Prostate gland (tissue), 2 donors: ENCODE measurements around the gene RMND5B. TPM values are rescaled to one million over a fixed set of nuclear protein-coding genes. Genes with fewer than 3 reads are reported as not detected.

Experiments
- DNase-seq: peaks from one replicate; pipeline ENCODE4 v3.0.0-alpha.2; 2019; ENCODE audit warnings: low spot score
- H3K27ac ChIP-seq, 2 donors: fragments of 200-600 bp; sonication (generic); 2 replicates each; pipeline ENCODE4 v1.5.1; 2017 to 2019
- H3K27me3 ChIP-seq: fragments of 200-600 bp; sonication (generic); replicated peaks from 2 replicates; pipeline ENCODE4 v1.5.1; 2019; ENCODE audit not compliant: insufficient read depth
- H3K36me3 ChIP-seq, 2 donors: fragments of 200-600 bp; sonication (generic); 1 replicate in 1 of 2; 2 replicates in 1 of 2; pipeline versions ENCODE4 v1.5.1 to v1.8.1; 2017 to 2019
- H3K4me1 ChIP-seq: fragments of 200-600 bp; sonication (generic); replicated peaks from 2 replicates; pipeline ENCODE4 v1.5.1; 2019
- H3K4me3 ChIP-seq, 2 donors: fragments of 200-600 bp; sonication (generic); 2 replicates each; pipeline ENCODE4 v1.5.1; 2017 to 2019
- H3K9me3 ChIP-seq: fragments of 200-600 bp; sonication (generic); 2 replicates; pipeline ENCODE4 v1.5.1; 2017
- CTCF ChIP-seq, 4 experiments: fragments of 200-600 bp in 2 of 4; fragments of 450-650 bp in 2 of 4; sonication (generic) in 2 of 4; IDR thresholded peaks; 1 replicate in 3 of 4; 2 replicates in 1 of 4; pipeline ENCODE4 v1.5.1; 2016 to 2019; ENCODE audit warnings: antibody characterized with exemption in 4 of 4, mild to moderate bottlenecking in 2 of 4, moderate library complexity in 2 of 4
- POLR2A ChIP-seq: fragments of 450-650 bp; IDR thresholded peaks from one replicate; pipeline ENCODE4 v1.6.1; 2016; ENCODE audit warnings: antibody characterized with exemption, mild to moderate bottlenecking
- POLR2AphosphoS5 ChIP-seq: sonication (generic); formaldehyde crosslinking; IDR thresholded peaks from one replicate; pipeline ENCODE4 v1.6.1; 2017; ENCODE audit warnings: antibody characterized with exemption
- WGBS: methylation state at CpG from one replicate; pipeline ENCODE4 v1.1.5; 2018; 5-methylcytosine and 5-hydroxymethylcytosine counted together
- intact Hi-C: fragments of 100-400 bp; cut with DNase I; formaldehyde crosslinking; loops from one replicate; pipeline ENCODE4 v1.14.2; 2022
- total RNA-seq, 2 donors: library from RNA; depleted of rRNA; stranded (reverse); fragments of >200 nt; gene quantifications; one replicate each; pipeline ENCODE4 v1.1.0, GENCODE V29; 2016

RMND5B gene
- total RNA-seq, 2 donors from 2014 or later, result 33.7 to 39.1 TPM

GRCh38 chr5:178120607-178121357, 10.0 kb upstream of the RMND5B start:
- Histone ChIP-seq H3K27me3 (no peaks in the 10 kb centered on the region), H3K27ac (peak overlapping the region in 1 of 2 donors; percentile 38), H3K4me3 (peak overlapping the region in 1 of 2 donors; percentile 24), H3K4me1 (peaks cover 17% of the 10 kb centered on the region), H3K36me3 (no peaks in the 10 kb centered on the region), H3K9me3 (no peaks in the 10 kb centered on the region)
- TF ChIP-seq CTCF (IDR thresholded peaks at IDR 0.05) (peak; percentile 22 to 73 (median 59)), POLR2AphosphoS5 (peak; percentile 83), POLR2A (no peak)
- intact Hi-C loops, result no loop called here
- WGBS, result 31% methylated on average over 26 of the region's 29 CpGs
- peak; percentile 92 for DNase-seq

- no peak for DNase-seq
Measured at GRCh38 chr5:178121391-178122276, 9.2 kb upstream of the RMND5B start.

GRCh38 chr5:178122346-178122745, 8.5 kb upstream of the RMND5B start:
- no peak for DNase-seq
- TF ChIP-seq POLR2A (no peak), POLR2AphosphoS5 (no peak), CTCF (IDR thresholded peaks at IDR 0.05) (no peak)
- H3K4me3 ChIP-seq, result no peak overlapping the region
- no peak overlapping the region for H3K27ac ChIP-seq
- no peaks in the 10 kb centered on the region for H3K27me3 ChIP-seq
- intact Hi-C loops, result no loop called here
- 82% methylated on average over 5 of the region's 5 CpGs for WGBS
- H3K4me1 ChIP-seq, result peaks cover 17% of the 10 kb centered on the region
- H3K36me3 ChIP-seq, result no peaks in the 10 kb centered on the region
- H3K9me3 ChIP-seq, result no peaks in the 10 kb centered on the region

More at GRCh38 chr5:178121391-178122276, 9.2 kb upstream of the RMND5B start:
- Histone ChIP-seq H3K27ac (peak overlapping the region in 1 of 2 donors; percentile 38), H3K9me3 (no peaks in the 10 kb centered on the region), H3K4me1 (peaks cover 17% of the 10 kb centered on the region), H3K27me3 (no peaks in the 10 kb centered on the region), H3K36me3 (no peaks in the 10 kb centered on the region), H3K4me3 (peak overlapping the region in 1 of 2 donors; percentile 24)
- intact Hi-C loops, result no loop called here
- TF ChIP-seq POLR2AphosphoS5, result no peak
- TF ChIP-seq CTCF (IDR thresholded peaks at IDR 0.05), result no peak
- TF ChIP-seq POLR2A, result no peak
- 70% methylated on average over 38 of the region's 38 CpGs for WGBS

GRCh38 chr5:178123094-178123965, 7.5 kb upstream of the RMND5B start:
- Histone ChIP-seq H3K9me3 (no peaks in the 10 kb centered on the region), H3K27ac (peak overlapping the region; percentile 57 to 70), H3K4me3 (no peak overlapping the region), H3K4me1 (peaks cover 17% of the 10 kb centered on the region), H3K27me3 (no peaks in the 10 kb centered on the region), H3K36me3 (no peaks in the 10 kb centered on the region)
- WGBS, result 72% methylated on average over 13 of the region's 13 CpGs
- peak; percentile 66 for DNase-seq
- intact Hi-C loops, result no loop called here
- TF ChIP-seq POLR2A (no peak), POLR2AphosphoS5 (no peak), CTCF (IDR thresholded peaks at IDR 0.05) (no peak)
